PC-9 (cell line): Measurements from ENCODE around the gene PRRT2. TPM values are rescaled to one million over a fixed set of nuclear protein-coding genes. Genes with fewer than 3 reads are reported as not detected.

Experiments
- BruUV-seq: library from RNA; stranded (reverse); fragments of 400-500 nt; replicated peaks from 2 replicates; lab custom pipeline; 2021; lab: Mats Ljungman, UMichigan
- CTCF ChIA-PET: fragments of 300-600 bp; sonication (Branson Sonifier 250); formaldehyde crosslinking; loops from one replicate; lab custom pipeline; 2022; ENCODE audit warnings: antibody characterized with exemption; lab: Charles Lee
- POLR2A ChIA-PET: fragments of 300-600 bp; sonication (Branson Sonifier 250); formaldehyde crosslinking; loops from one replicate; lab custom pipeline; 2022; ENCODE audit warnings: antibody characterized with exemption; ENCODE audit not compliant: unreplicated experiment; lab: Charles Lee
- DNase-seq, 2 experiments: peaks; one replicate each; pipeline versions ENCODE4 v3.0.0 to v3.0.0-alpha.2; 2015 to 2022; ENCODE audit warnings: mixed read lengths in 1 of 2
- H2AFZ ChIP-seq: fragments of 200-600 bp; sonication (generic); 2 replicates; pipeline ENCODE4 v1.8.1; 2017; ENCODE audit warnings: antibody characterized with exemption
- H3F3A ChIP-seq: fragments of 200-600 bp; sonication (generic); 2 replicates; pipeline ENCODE4 v1.8.1; 2017; ENCODE audit warnings: antibody characterized with exemption, mild to moderate bottlenecking, low read depth; ENCODE audit not compliant: insufficient read depth
- H3K27ac ChIP-seq: fragments of 200-600 bp; sonication (generic); 2 replicates; pipeline ENCODE4 v1.6.1; 2016; ENCODE audit warnings: mixed run types
- H3K27me3 ChIP-seq: fragments of 200-600 bp; sonication (generic); 2 replicates; pipeline ENCODE4 v1.6.1; 2016; ENCODE audit warnings: low read depth, mixed run types; ENCODE audit not compliant: insufficient read depth
- H3K36me3 ChIP-seq: fragments of 200-600 bp; sonication (generic); 2 replicates; pipeline ENCODE4 v1.6.1; 2016; ENCODE audit warnings: low read depth, mixed run types
- H3K4me1 ChIP-seq: fragments of 200-600 bp; sonication (generic); replicated peaks from 2 replicates; pipeline ENCODE4 v1.6.1; 2016; ENCODE audit warnings: mixed run types; ENCODE audit not compliant: insufficient read depth
- H3K4me2 ChIP-seq: fragments of 200-600 bp; sonication (generic); 2 replicates; pipeline ENCODE4 v1.6.1; 2017; ENCODE audit warnings: mixed run types
- H3K4me3 ChIP-seq: fragments of 200-600 bp; sonication (generic); 2 replicates; pipeline ENCODE4 v1.6.1; 2016; ENCODE audit warnings: mixed run types
- H3K79me2 ChIP-seq: fragments of 200-600 bp; sonication (generic); 2 replicates; pipeline ENCODE4 v1.6.1; 2017; ENCODE audit warnings: low read depth, mixed run types
- H3K9me2 ChIP-seq: fragments of 200-600 bp; sonication (generic); 2 replicates; pipeline ENCODE4 v1.8.1; 2017; ENCODE audit warnings: mild to moderate bottlenecking; ENCODE audit not compliant: insufficient read depth
- H3K9me3 ChIP-seq: fragments of 200-600 bp; sonication (generic); 2 replicates; pipeline ENCODE4 v1.8.1; 2016; ENCODE audit warnings: low read depth; ENCODE audit not compliant: insufficient read depth
- H4K20me1 ChIP-seq: fragments of 200-600 bp; sonication (generic); 2 replicates; pipeline ENCODE4 v1.8.1; 2017; ENCODE audit not compliant: insufficient read depth
- EZH2 ChIP-seq: fragments of 200-600 bp; sonication (generic); IDR thresholded peaks from 2 replicates; pipeline ENCODE4 v1.8.0; 2017; ENCODE audit warnings: antibody characterized with exemption, low read depth
- intact Hi-C: fragments of 100-400 bp; cut with micrococcal nuclease; formaldehyde crosslinking; loops from one replicate; pipeline ENCODE4 v1.10.0; 2022; ENCODE audit not compliant: unreplicated experiment
- total RNA-seq: library from RNA; stranded (reverse); gene quantifications from 2 replicates; pipeline ENCODE4 v1.2.3, GENCODE V29; 2021
- TF ChIP-seq, protein P1 (sequence below): fragments of 200-600 bp; sonication (generic); conservative IDR thresholded peaks from 2 replicates; pipeline ENCODE4 v1.6.1; 2017; ENCODE audit warnings: mixed run types, antibody characterized with exemption, mild to moderate bottlenecking, moderate library complexity

The PRRT2 gene
- total RNA-seq, 1 experiment from 2014 or later, result 4.9 TPM

DNA sequence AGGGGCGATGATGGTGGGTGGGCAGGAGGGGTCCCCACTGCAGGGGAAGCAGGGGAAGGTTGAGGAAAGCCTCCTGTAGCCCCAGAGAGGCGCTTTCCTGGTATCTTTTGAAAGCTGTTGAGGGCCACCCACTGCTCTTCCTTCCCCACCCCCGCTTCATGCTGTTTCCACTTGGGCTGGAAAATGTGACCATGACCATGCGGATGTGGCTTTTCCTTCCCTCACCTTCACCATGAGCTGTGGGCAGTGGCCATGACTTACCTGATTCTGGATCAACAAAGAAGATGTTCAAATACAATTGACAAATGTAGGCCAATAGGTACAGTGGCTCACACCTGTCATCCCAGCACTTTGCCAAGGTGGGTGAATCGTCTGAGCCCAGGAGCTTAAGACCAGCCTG, 22.1 kb downstream of the PRRT2 start:
- Histone ChIP-seq H4K20me1 (no peaks in the 10 kb centered on the region), H3K4me3 (no peak overlapping the region), H3K9me3 (no peaks in the 10 kb centered on the region), H3K79me2 (no peaks in the 10 kb centered on the region), H3K4me2 (no peak overlapping the region), H3F3A (peaks cover 4% of the 10 kb centered on the region; the same call in 1 of the 2 replicates), H3K36me3 (peaks cover 4% of the 10 kb centered on the region; the same call in 1 of the 2 replicates), H2AFZ (no peak overlapping the region), H3K9me2 (no peaks in the 10 kb centered on the region), H3K27ac (no peak overlapping the region), H3K27me3 (no peaks in the 10 kb centered on the region), H3K4me1 (no peaks in the 10 kb centered on the region)
- ChIA-PET POLR2A (interaction anchor here (0.8 kb wide), 1 partner anchor 27 kb away, joined by 12 read pairs; no protein-coding TSS in a partner anchor), CTCF (interaction anchor here (0.6 kb wide), 1 partner anchor 718 kb away, joined by 16 read pairs; no protein-coding TSS in a partner anchor)
- DNase-seq, result no peak
- intact Hi-C loops, result no loop called here
- no TSS peak for BruUV-seq
- TF ChIP-seq, protein P1, sequence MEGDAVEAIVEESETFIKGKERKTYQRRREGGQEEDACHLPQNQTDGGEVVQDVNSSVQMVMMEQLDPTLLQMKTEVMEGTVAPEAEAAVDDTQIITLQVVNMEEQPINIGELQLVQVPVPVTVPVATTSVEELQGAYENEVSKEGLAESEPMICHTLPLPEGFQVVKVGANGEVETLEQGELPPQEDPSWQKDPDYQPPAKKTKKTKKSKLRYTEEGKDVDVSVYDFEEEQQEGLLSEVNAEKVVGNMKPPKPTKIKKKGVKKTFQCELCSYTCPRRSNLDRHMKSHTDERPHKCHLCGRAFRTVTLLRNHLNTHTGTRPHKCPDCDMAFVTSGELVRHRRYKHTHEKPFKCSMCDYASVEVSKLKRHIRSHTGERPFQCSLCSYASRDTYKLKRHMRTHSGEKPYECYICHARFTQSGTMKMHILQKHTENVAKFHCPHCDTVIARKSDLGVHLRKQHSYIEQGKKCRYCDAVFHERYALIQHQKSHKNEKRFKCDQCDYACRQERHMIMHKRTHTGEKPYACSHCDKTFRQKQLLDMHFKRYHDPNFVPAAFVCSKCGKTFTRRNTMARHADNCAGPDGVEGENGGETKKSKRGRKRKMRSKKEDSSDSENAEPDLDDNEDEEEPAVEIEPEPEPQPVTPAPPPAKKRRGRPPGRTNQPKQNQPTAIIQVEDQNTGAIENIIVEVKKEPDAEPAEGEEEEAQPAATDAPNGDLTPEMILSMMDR, result no peak
- TF ChIP-seq EZH2, result no peak

DNA sequence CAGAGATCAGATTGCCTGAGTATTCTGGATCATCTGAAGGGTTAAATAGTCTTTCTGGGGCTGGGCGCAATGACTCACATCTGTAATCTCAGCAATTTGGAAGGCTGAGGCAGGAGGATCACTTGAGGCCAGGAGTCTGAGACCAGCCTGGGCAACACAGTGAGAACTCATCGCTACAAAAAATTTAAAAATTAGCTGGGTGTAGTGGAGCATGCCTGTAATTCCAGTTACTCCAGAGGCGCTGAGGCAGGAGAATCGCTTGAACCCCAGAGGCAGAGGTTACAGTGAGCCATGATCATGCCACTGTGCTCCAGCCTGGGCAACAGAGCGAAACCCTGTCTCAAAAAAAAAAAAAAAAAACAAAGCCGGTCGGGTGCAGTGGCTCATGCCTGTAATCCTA, 23.9 kb downstream of the PRRT2 start:
- no peak for DNase-seq
- Histone ChIP-seq H3K27me3 (no peaks in the 10 kb centered on the region), H4K20me1 (no peaks in the 10 kb centered on the region), H3K79me2 (no peaks in the 10 kb centered on the region), H3K4me1 (no peaks in the 10 kb centered on the region), H2AFZ (no peak overlapping the region), H3K27ac (no peak overlapping the region), H3K4me3 (no peak overlapping the region), H3K36me3 (peaks cover 4% of the 10 kb centered on the region; the same call in 1 of the 2 replicates), H3K9me2 (no peaks in the 10 kb centered on the region), H3F3A (peaks cover 4% of the 10 kb centered on the region; the same call in 1 of the 2 replicates), H3K9me3 (no peaks in the 10 kb centered on the region), H3K4me2 (no peak overlapping the region)
- intact Hi-C loops, result no loop called here
- no TSS peak for BruUV-seq
- no peak for TF ChIP-seq EZH2
- TF ChIP-seq, protein P1, result no peak
- CTCF ChIA-PET, result no interaction called here
- POLR2A ChIA-PET, result no interaction called here

DNA sequence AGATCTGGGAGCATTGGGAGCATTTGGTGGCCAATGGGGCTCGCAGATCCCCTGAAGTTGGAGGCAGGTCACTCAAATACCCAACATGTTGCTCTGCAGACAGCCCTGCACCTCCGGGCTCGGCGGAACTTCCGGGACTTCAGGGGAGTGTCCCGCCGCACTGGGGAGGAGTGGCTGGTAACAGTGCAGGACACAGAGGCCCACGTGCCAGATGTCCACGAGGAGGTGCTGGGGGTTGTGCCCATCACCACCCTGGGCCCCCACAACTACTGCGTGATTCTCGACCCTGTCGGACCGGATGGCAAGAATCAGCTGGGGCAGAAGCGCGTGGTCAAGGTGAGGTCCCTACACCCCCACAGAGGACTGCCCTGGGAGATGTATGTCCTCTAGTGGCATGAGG, 24.6 kb downstream of the PRRT2 start:
- Histone ChIP-seq H3F3A (peaks cover 4% of the 10 kb centered on the region; the same call in 1 of the 2 replicates), H3K27me3 (no peaks in the 10 kb centered on the region), H3K79me2 (no peaks in the 10 kb centered on the region), H3K4me2 (no peak overlapping the region), H3K36me3 (peaks cover 4% of the 10 kb centered on the region; the same call in 1 of the 2 replicates), H4K20me1 (no peaks in the 10 kb centered on the region), H3K9me3 (no peaks in the 10 kb centered on the region), H3K27ac (no peak overlapping the region), H3K4me3 (no peak overlapping the region), H2AFZ (no peak overlapping the region), H3K4me1 (no peaks in the 10 kb centered on the region), H3K9me2 (no peaks in the 10 kb centered on the region)
- no peak for TF ChIP-seq EZH2
- TF ChIP-seq, protein P1, result no peak
- intact Hi-C loops, result no loop called here
- CTCF ChIA-PET, result interaction anchor here (0.6 kb wide), 1 partner anchor 112 kb away, joined by 3 read pairs; no protein-coding TSS in a partner anchor
- DNase-seq, result no peak
- POLR2A ChIA-PET, result no interaction called here
- BruUV-seq, result no TSS peak
